Central memory CD8-positive, alpha-beta T cell (primary cell): ENCODE measurements around the gene EFCC1.
"Not testable (repeated sequence)": the region's sequence is repeated elsewhere in the genome, so short reads cannot be mapped to it uniquely, and the experiment has no call there.

Source experiments
- ATAC-seq: fragments of 150-1000 bp; cut with Tn5 transposase; replicated peaks from 2 replicates; pipeline ENCODE4 v1.10.0; 2022; ENCODE audit warnings: mild to moderate bottlenecking, moderate FRiP score, moderate number of reproducible peaks; ENCODE audit not compliant: poor library complexity, severe bottlenecking; ENCODE audit errors: extremely low read depth
- DNase-seq, 2 donors: peaks; one replicate each; pipeline ENCODE4 v3.0.0; 2021; ENCODE audit warnings: low spot score in 2 of 2
- H3K27ac Mint-ChIP-seq: one replicate; pipeline ENCODE4 v1.8.0; 2022; ENCODE audit warnings: low read depth, mild to moderate bottlenecking, moderate library complexity, mixed read lengths
- H3K27me3 Mint-ChIP-seq: one replicate; pipeline ENCODE4 v1.8.0; 2022; ENCODE audit warnings: mixed read lengths
- H3K36me3 Mint-ChIP-seq: one replicate; pipeline ENCODE4 v1.8.0; 2022; ENCODE audit warnings: mild to moderate bottlenecking, moderate library complexity, mixed read lengths; ENCODE audit not compliant: insufficient read depth
- H3K4me1 Mint-ChIP-seq: one replicate; pipeline ENCODE4 v1.8.0; 2022; ENCODE audit warnings: mixed read lengths
- H3K4me3 Mint-ChIP-seq: one replicate; pipeline ENCODE4 v1.8.0; 2022; ENCODE audit warnings: mild to moderate bottlenecking, moderate library complexity, mixed read lengths
- H3K9me3 Mint-ChIP-seq: one replicate; pipeline ENCODE4 v1.8.0; 2022; ENCODE audit warnings: mixed read lengths

Gene EFCC1

DNA sequence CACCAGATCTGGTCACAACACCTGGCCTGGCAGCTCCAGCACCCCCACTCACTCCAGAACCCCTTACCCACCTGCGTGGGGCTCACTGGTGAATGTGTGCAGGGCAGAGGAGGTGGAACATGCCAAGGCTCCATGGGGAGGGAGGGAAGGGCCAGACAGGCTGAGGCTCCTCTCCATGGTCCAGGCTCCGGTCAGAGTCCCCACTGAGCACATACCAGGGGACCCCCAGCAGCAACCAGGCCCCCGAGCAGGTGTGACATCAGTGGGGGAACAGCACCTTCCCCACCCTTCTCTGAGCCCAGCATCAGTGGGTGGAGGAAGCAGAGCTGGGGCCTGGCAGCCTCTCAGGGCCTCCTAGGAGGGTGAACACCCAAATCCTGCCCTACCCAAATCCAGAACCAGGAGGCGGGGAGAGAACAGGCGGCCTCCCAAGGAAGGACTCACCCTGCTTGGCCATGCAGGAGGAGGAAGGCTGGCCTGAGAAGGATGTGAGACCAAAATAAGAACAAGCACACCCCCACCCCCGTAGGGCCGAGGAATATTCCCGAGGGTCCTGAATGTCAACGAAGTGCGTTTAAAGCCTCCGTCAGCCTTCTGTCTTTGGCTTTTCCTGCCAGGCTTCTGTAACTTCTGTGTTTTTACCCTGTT is 58.3 kb downstream of the EFCC1 start:
- no peaks in the 10 kb centered on the region for H3K27me3 Mint-ChIP-seq
- no peak overlapping the region for H3K4me3 Mint-ChIP-seq
- no peaks in the 10 kb centered on the region for H3K4me1 Mint-ChIP-seq
- no peaks in the 10 kb centered on the region for H3K36me3 Mint-ChIP-seq
- no peaks in the 10 kb centered on the region for H3K9me3 Mint-ChIP-seq
- no peak overlapping the region for H3K27ac Mint-ChIP-seq
- DNase-seq (no peak), ATAC-seq (no peak)

DNA sequence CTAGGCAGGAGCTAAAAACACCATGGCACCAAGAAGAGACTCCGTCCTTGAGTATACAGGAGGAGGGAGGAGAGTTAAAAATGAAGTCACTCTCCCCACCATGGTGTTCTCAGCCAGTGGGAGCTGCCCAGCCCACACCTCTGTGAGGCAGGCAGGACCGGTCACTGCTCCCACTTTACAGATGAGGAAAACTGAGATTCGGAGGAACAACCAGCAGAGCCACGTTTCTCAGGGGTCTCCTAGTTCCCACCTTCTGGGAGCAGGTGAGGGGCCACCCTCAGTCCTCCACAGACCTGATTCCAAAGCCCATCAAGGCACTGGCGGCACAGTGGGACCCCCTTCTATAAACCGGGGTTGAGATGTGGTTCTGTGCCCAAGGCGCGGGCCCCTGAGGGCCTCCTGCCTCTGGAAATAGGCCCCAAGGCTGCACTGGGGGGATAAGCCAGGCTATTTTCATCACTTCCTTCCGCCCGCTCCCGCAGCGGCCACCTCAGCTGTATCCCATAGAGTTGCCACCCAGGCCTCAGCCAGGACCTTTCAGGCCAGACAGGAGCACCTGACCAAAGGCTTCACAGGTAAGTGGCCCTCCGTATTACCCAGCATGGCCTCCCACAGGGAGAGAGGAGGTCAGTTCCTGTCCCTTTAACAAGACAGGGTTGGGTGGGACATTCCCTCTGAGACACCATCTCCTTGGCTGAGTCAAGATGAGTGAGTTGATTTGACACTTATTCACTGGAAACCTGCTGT is 59.3 kb downstream of the EFCC1 start, which contains the start of gene GP9:
Gene GP9, plus strand, starts transcription at position 504 of the 747 bp plus-strand sequence. CDS start 961 bp downstream, outside the sequence.
- no peak for ATAC-seq
- no peak within 1 kb of the TSS for H3K27ac Mint-ChIP-seq
- no peak within 1 kb of the TSS for H3K4me3 Mint-ChIP-seq
- DNase-seq = no peak
- H3K27me3 Mint-ChIP-seq = no peaks in the 10 kb centered on the region
- H3K4me1 Mint-ChIP-seq = no peaks in the 10 kb centered on the region
- H3K36me3 Mint-ChIP-seq = no peaks in the 10 kb centered on the region
- H3K9me3 Mint-ChIP-seq = no peaks in the 10 kb centered on the region

DNA sequence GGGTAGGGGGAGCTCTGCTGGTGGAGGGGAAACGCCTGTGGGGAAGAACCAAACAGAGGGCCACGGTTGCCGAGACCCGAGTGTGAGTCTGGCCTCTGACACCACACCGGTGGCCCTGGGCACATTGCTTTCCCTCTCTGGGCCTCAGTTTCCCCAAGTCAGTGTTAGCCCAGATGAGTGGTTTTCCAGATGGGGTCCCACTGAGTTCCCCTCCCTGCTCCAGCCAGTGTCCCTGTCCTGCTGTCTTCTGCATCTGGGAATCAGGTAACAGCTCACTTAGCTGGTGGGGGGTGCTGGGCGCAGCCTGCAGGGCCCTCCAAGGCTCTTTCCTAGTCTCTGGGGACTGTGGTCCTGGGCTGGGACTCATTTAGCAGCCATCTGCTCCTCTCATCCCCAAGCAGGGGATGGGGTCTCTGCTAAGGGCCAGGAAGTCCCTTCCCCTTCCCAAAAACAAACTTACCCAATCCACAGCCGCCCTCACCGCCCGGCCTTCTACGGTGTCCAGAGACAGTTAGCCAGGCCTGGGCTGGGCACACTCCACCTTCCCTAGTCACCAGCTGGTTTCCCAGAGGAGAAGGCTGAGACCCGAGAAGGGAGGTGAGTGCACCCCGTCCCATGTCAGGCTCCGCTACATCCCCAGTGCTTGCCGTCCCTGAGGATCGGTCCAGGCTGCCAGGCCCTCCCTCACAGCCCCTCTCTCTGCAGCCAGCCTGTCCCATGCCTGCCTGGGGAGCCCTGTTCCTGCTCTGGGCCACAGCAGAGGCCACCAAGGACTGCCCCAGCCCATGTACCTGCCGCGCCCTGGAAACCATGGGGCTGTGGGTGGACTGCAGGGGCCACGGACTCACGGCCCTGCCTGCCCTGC is 60.2 kb downstream of the EFCC1 start:
- Mint-ChIP-seq H3K27ac (no peak overlapping the region), H3K4me3 (no peak overlapping the region), H3K4me1 (no peaks in the 10 kb centered on the region), H3K9me3 (no peaks in the 10 kb centered on the region), H3K27me3 (no peaks in the 10 kb centered on the region), H3K36me3 (no peaks in the 10 kb centered on the region)
- ATAC-seq = no peak
- DNase-seq = no peak

DNA sequence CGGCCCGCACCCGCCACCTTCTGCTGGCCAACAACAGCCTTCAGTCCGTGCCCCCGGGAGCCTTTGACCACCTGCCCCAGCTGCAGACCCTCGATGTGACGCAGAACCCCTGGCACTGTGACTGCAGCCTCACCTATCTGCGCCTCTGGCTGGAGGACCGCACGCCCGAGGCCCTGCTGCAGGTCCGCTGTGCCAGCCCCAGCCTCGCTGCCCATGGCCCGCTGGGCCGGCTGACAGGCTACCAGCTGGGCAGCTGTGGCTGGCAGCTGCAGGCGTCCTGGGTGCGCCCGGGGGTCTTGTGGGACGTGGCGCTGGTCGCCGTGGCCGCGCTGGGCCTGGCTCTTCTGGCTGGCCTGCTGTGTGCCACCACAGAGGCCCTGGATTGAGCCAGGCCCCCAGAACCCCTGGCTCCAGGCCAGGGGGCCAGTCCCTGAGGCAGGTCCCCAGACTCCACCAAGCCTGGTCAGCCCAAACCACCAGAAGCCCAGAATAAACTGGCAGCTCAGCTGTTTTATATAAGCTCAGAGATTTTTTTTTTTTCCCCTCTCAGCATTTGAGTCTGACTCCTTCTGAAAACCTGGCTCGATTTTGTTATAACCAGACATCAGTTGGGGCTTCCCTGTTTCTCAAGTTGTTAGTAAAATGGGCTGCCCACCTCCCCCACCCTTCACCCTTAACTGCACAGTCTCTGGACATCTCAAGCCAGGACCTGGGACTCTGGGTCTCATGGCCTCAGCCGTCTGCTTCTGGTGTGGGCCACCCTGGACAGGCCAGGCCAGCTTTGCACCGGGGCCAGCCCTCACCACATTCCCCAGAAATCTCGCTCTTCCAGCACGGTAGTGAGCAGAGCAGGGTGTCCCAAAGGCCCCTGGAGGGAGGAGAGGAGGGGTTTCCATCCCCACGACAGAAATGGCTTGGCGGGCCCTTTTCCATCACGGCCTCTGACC is 61.1 kb downstream of the EFCC1 start:
- Mint-ChIP-seq H3K36me3 (no peaks in the 10 kb centered on the region), H3K4me3 (no peak overlapping the region), H3K27me3 (peaks cover 7% of the 10 kb centered on the region), H3K9me3 (no peaks in the 10 kb centered on the region), H3K4me1 (no peaks in the 10 kb centered on the region), H3K27ac (no peak overlapping the region)
- no peak for DNase-seq
- ATAC-seq = no peak

DNA sequence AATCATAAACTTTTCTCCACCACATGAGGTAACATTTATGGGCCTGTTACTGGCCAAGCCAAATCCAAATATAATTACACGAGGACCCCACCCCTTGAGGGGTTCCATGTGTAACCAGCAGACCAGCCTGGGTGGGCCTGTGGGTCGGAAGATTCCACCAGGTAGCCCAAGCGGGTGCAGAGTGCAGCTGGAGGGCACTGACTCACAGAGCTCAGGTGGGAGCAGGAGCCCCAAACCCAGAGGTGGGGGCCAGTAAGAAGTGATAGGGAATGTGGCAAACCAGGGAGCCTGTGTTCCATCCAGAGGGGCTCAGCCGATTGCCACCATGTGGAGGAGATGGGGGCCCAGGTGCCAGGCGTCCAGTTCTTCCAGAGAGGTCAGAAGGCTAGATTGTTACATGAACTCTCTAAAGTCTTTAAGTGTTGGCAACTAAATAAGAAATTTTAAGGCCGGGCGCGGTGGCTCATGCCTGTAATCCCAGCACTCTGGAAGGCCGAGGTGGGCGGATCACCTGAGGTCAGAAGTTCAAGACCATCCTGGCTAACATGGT is 62.1 kb downstream of the EFCC1 start:
- DNase-seq = no peak
- Mint-ChIP-seq H3K9me3 (no peaks in the 10 kb centered on the region), H3K27ac (no peak overlapping the region), H3K36me3 (peaks cover 1% of the 10 kb centered on the region), H3K4me1 (no peaks in the 10 kb centered on the region), H3K4me3 (no peak overlapping the region), H3K27me3 (peaks cover 13% of the 10 kb centered on the region)
- ATAC-seq = no peak

DNA sequence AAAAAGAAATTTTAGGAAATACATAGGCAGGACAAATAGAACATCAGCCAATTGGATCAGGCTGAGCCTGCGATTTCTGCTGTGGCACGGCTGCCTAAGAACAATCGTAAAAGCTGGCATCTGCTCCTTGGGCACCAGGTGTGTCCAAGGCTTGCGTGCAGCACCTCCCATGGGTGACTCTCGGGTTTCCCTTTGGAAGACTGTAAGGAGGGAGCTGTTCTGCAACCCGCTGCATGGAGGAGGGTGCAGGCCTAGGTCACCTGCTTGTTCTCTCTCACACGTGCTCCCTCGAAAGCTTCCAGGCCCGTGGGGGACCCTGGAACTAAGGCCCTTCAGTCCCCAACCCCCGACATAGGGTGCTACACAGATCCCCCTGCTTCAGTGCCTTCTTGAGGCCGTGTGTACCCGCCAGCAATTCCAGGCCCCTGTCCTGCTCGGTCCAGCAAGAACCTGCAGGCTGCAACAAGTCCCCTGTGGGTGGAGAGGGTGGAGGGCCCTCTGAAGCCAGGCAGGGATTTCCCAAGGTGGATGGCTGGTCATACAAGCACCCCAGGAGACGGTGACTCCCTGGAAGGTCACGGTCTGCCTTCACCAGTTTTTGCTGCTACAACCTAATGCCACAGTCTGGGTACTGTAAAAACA is 62.9 kb downstream of the EFCC1 start:
- no peaks in the 10 kb centered on the region for H3K9me3 Mint-ChIP-seq
- no peaks in the 10 kb centered on the region for H3K4me1 Mint-ChIP-seq
- peaks cover 15% of the 10 kb centered on the region for H3K27me3 Mint-ChIP-seq
- no peak for ATAC-seq
- DNase-seq = no peak
- peaks cover 1% of the 10 kb centered on the region for H3K36me3 Mint-ChIP-seq
- no peak overlapping the region for H3K4me3 Mint-ChIP-seq
- no peak overlapping the region for H3K27ac Mint-ChIP-seq

DNA sequence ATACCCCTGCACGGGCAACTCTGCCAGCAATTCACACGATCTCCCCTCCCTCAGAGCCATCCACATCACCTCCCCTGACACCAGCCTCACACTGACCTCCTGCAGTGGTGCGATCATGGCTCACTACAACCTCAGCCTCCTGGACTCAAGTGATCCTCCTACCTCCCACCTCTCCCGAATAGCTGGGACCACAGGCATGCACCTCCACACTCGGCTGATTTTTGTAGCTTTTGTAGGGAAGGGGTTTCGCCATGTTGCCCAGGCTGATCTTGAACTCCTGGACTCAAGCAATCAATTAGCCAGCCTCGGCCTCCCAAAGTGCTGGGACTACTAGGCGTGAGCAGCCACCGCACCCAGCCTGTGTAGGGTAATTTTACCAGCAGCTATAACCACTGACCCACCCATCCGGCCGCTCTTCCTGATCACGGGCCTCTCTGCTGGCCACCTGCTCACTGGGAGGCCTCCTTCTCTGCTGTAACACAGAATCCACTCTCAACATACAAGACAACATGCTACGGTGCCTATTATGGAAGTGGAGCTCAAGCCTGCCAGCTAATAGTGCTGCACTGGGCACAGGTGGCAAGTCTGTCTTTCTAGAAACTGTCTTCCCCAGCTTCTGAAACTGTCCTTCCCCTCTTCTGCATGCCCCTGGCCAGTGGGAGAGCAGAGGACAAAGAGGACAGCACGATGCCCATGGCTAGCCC is 64.1 kb downstream of the EFCC1 start:
- Mint-ChIP-seq H3K4me3 (no peak overlapping the region), H3K4me1 (no peaks in the 10 kb centered on the region), H3K27ac (no peak overlapping the region), H3K36me3 (peaks cover 1% of the 10 kb centered on the region), H3K9me3 (no peaks in the 10 kb centered on the region), H3K27me3 (peaks cover 27% of the 10 kb centered on the region)
- DNase-seq (no peak), ATAC-seq (no peak)

DNA sequence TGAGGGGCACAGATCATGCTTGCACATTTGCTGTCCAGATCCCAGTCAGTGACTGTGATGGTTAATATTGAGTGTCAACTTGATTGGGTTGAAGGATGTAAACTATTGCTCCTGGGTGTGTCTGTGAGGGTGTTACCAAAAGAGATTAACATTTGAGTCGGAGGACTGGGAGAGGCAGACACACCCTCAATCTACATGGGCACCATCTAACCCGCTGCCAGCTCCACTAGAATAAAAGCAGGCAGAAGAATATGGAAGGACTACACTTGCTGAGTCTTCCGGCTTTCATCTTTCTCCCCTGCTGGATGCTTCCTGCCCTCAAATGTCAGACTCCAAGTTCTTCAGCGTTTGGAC is 64.6 kb downstream of the EFCC1 start:
- Mint-ChIP-seq H3K27ac (no peak overlapping the region), H3K36me3 (peaks cover 1% of the 10 kb centered on the region), H3K9me3 (no peaks in the 10 kb centered on the region), H3K4me1 (no peaks in the 10 kb centered on the region), H3K27me3 (peaks cover 32% of the 10 kb centered on the region), H3K4me3 (no peak overlapping the region)
- ATAC-seq = no peak
- DNase-seq = no peak

DNA sequence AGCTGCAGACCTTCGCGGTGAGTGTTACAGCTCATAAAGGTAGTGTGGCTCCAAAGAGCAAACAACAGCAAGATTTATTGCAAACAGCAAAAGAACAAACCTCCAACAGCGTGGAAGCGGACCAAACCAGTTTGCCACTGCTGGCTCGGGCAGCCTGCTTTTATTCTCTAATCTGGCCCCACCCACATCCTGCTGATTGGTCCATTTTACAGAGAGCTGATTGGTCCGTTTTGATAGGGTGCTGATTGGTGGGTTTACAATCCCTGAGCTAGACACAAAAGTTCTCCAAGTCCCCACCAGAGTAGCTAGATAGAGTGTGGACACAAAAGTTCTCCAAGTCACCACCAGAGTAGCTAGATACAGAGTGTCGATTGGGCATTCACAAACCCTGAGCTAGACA is 66.6 kb downstream of the EFCC1 start:
- not testable (repeated sequence) for H3K9me3 Mint-ChIP-seq, H3K27ac Mint-ChIP-seq, H3K36me3 Mint-ChIP-seq, H3K4me1 Mint-ChIP-seq, DNase-seq
- H3K4me3 Mint-ChIP-seq = peak overlapping the region; percentile 59
- ATAC-seq = peak; percentile 49
- H3K27me3 Mint-ChIP-seq = peaks cover 37% of the 10 kb centered on the region

DNA sequence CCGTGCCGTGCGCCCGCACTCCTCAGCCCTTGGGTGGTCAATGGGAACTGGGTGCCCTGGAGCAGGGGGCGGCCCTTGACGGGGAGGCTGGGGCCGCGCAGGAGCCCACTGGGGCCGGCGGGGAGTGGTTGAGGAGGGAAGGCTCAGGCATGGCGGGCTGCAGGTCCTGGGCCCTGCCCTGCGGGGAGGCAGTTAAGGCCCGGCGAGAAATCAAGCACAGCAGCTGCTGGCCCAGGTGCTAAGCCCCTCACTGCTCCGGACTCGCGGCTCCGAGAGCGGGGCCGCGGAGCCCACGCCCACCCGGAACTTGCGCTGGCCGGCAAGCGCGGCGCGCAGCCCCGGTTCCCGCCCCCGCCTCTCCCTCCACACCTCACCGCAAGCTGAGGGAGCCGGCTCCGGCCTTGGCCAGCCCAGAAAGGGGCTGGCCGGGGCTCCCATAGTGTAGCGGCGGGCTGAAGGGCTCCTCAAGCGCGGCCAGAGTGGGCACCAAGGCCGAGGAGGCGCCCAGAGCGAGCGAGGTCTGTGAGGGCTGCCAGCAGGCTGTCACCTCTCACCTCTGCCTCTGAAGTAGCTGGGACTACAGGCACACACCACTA is 67.3 kb downstream of the EFCC1 start:
- ATAC-seq = no peak
- H3K9me3 Mint-ChIP-seq = no peaks in the 10 kb centered on the region
- peaks cover 1% of the 10 kb centered on the region for H3K36me3 Mint-ChIP-seq

More for the DNA sequence above, 67.3 kb downstream of the EFCC1 start:
- DNase-seq = no peak
- peak overlapping the region; percentile 59 for H3K4me3 Mint-ChIP-seq
- H3K4me1 Mint-ChIP-seq = no peaks in the 10 kb centered on the region
- no peak overlapping the region for H3K27ac Mint-ChIP-seq
- peaks cover 40% of the 10 kb centered on the region for H3K27me3 Mint-ChIP-seq
